HepG2 (cell line): ENCODE data around the gene LCAT. TPM values are rescaled to one million over a fixed set of nuclear protein-coding genes. Genes with fewer than 3 reads are reported as not detected.
"Not testable (repeated sequence)": the region's sequence is repeated elsewhere in the genome, so short reads cannot be mapped to it uniquely, and the experiment has no call there.

ENCODE experiments used
- ATAC-seq: fragments of 200-7000 bp; cut with Tn5 transposase; 3 replicates; pipeline ENCODE4 v1.9.1; 2020; ENCODE audit warnings: mild to moderate bottlenecking, moderate library complexity
- BruUV-seq: library from RNA; stranded (reverse); fragments of 400-500 nt; replicated peaks from 2 replicates; lab custom pipeline; 2021; lab: Mats Ljungman, UMichigan
- CTCF ChIA-PET: fragments of 300-600 bp; formaldehyde crosslinking; extraction: SDS; loops from one replicate; lab custom pipeline; 2021; ENCODE audit warnings: low total read pairs, inconsistent platforms, low intra/inter-chr PET ratio; lab: Yijun Ruan, JAX
- POLR2A ChIA-PET: fragments of 350-600 bp; sonication (Branson Sonifier 250); formaldehyde crosslinking; loops from one replicate; lab custom pipeline; 2020; ENCODE audit warnings: antibody characterized with exemption, inconsistent platforms; lab: Yijun Ruan, JAX
- DNase-seq: peaks from one replicate; pipeline ENCODE4 v3.0.0-alpha.2; 2015; ENCODE audit warnings: low spot score
- FAIRE-seq: peaks from 3 replicates; lab custom pipeline; 2011; peaks lifted over from hg19 to GRCh38; lab: Jason Lieb, UNC
- H2AFZ ChIP-seq: one replicate; pipeline ENCODE4 v1.6.1; 2011; ENCODE audit warnings: low read length, inconsistent platforms
- H3K27ac ChIP-seq: fragments of 300-600 bp; 3 replicates; pipeline ENCODE4 v1.8.0; 2011; ENCODE audit warnings: mixed run types, mild to moderate bottlenecking, mixed read lengths, low read length, inconsistent platforms; ENCODE audit not compliant: insufficient read depth; ENCODE audit errors: extremely low read length
- H3K27me3 ChIP-seq, 2 experiments: fragments of 200-600 bp in 1 of 2; 2 replicates in 1 of 2; 3 replicates in 1 of 2; pipeline versions ENCODE4 v1.6.0 to v1.8.0; 2011; ENCODE audit warnings: low read length in 2 of 2, mild to moderate bottlenecking in 2 of 2, moderate library complexity in 2 of 2, inconsistent platforms in 1 of 2; ENCODE audit not compliant: insufficient read depth in 2 of 2, control insufficient read depth in 1 of 2
- H3K36me3 ChIP-seq, 2 experiments: fragments of 200-600 bp in 1 of 2; replicated peaks in 1 of 2; 2 replicates in 1 of 2; 3 replicates in 1 of 2; pipeline versions ENCODE4 v1.5.1 to v1.8.0; 2011; ENCODE audit warnings: low read length in 2 of 2, inconsistent platforms in 1 of 2; ENCODE audit not compliant: insufficient read depth in 2 of 2, control insufficient read depth in 1 of 2
- H3K4me1 ChIP-seq: 2 replicates; pipeline ENCODE4 v1.5.1; 2012; ENCODE audit warnings: low read length, inconsistent platforms; ENCODE audit not compliant: insufficient read depth
- H3K4me2 ChIP-seq: 2 replicates; pipeline ENCODE4 v1.6.0; 2011; ENCODE audit warnings: low read depth, low read length, inconsistent platforms
- H3K4me3 ChIP-seq, 3 experiments: fragments of 200-600 bp in 1 of 3; sonication (generic), shearing (Covaris generic) in 1 of 3; replicated peaks in 1 of 3; 2 replicates each; pipeline ENCODE4 v1.5.1; 2011 to 2016; ENCODE audit warnings: low read length in 3 of 3, inconsistent platforms in 2 of 3, low read depth in 2 of 3, mild to moderate bottlenecking in 2 of 3, control low read depth in 1 of 3, mixed read lengths in 1 of 3; ENCODE audit not compliant: insufficient read depth in 1 of 3
- H3K79me2 ChIP-seq: one replicate; pipeline ENCODE4 v1.6.1; 2011; ENCODE audit warnings: low read length, inconsistent platforms; ENCODE audit not compliant: insufficient read depth
- H3K9ac ChIP-seq: 2 replicates; pipeline ENCODE4 v1.6.0; 2011; ENCODE audit warnings: mild to moderate bottlenecking, low read depth, low read length, inconsistent platforms; ENCODE audit not compliant: insufficient read depth
- H3K9me3 ChIP-seq: 2 replicates; pipeline ENCODE4 v1.5.1; 2012; ENCODE audit warnings: mild to moderate bottlenecking, low read length
- H4K20me1 ChIP-seq: 2 replicates; pipeline ENCODE4 v1.6.0; 2011; ENCODE audit warnings: inconsistent platforms, mild to moderate bottlenecking, low read length, moderate library complexity; ENCODE audit not compliant: insufficient read depth
- EED ChIP-seq: sonication (generic); formaldehyde crosslinking; IDR thresholded peaks from 2 replicates; pipeline ENCODE4 v1.5.0; 2020; ENCODE audit warnings: mild to moderate bottlenecking, missing genetic modification reagents
- ZNF441 ChIP-seq: sonication (generic); formaldehyde crosslinking; IDR thresholded peaks from 2 replicates; pipeline ENCODE4 v1.7.0; 2021; ENCODE audit warnings: missing genetic modification reagents, borderline replicate concordance
- ZNF687 ChIP-seq: sonication (generic); formaldehyde crosslinking; IDR thresholded peaks from 2 replicates; pipeline ENCODE4 v1.5.1; 2020; ENCODE audit warnings: mild to moderate bottlenecking, missing genetic modification reagents, moderate library complexity
- WGBS: methylation state at CpG from one replicate; pipeline ENCODE4 v1.1.6; 2017; ENCODE audit warnings: low lambda C conversion rate; 5-methylcytosine and 5-hydroxymethylcytosine counted together
- in situ Hi-C: cut with HindIII; loops from 2 replicates; pipeline ENCODE4 v1.10.0; 2017; ENCODE audit warnings: low pct_unique_long_range_greater_than_20kb; ENCODE audit not compliant: extremely low pct_ligation_motif_present
- intact Hi-C: fragments of 100-400 bp; cut with micrococcal nuclease; formaldehyde crosslinking; loops from one replicate; pipeline ENCODE4 v1.10.0; 2022; ENCODE audit not compliant: unreplicated experiment
- polyA plus RNA-seq, 8 experiments: library from polyadenylated mRNA; depleted of rRNA in 3 of 8; stranded (reverse) in 7 of 8; unstranded in 1 of 8; fragments of >200 nt; fragmentation: Illumina TruSeq in 4 of 8; extraction: Trizol in 4 of 8; gene quantifications; 2 replicates each; pipeline versions ENCODE4 v1.2.1 to v1.2.3, GENCODE V29; 2011 to 2016; ENCODE audit warnings: low read depth in 4 of 8, missing spikeins in 1 of 8, mixed read lengths in 1 of 8; ENCODE audit not compliant: insufficient read depth in 1 of 8
- total RNA-seq, 5 experiments: library from RNA; depleted of rRNA; stranded (reverse); fragments of >200 nt; fragmentation: Illumina TruSeq; extraction: Trizol; gene quantifications; 2 replicates each; pipeline ENCODE4 v1.2.3, GENCODE V29; 2016; ENCODE audit warnings: low read depth in 1 of 5
- TF ChIP-seq, protein P1 (sequence below): IDR thresholded peaks from 2 replicates; pipeline ENCODE4 v1.6.1; 2012; ENCODE audit warnings: inconsistent platforms
- TF ChIP-seq, protein P2 (sequence below): sonication (generic); formaldehyde crosslinking; IDR thresholded peaks from 2 replicates; pipeline ENCODE4 v1.4.0; 2020; ENCODE audit warnings: missing genetic modification reagents
- TF ChIP-seq, protein P3 (sequence below): sonication (generic); formaldehyde crosslinking; IDR thresholded peaks from 2 replicates; pipeline ENCODE4 v1.4.0; 2020; ENCODE audit warnings: missing genetic modification reagents, mild to moderate bottlenecking, borderline replicate concordance

Gene LCAT
- total and polyA plus RNA-seq, 2 of the 13 experiments (the other 11 are each of a cell fraction or from before 2014, with no cell fraction given): 36.1 to 38.9 TPM

DNA sequence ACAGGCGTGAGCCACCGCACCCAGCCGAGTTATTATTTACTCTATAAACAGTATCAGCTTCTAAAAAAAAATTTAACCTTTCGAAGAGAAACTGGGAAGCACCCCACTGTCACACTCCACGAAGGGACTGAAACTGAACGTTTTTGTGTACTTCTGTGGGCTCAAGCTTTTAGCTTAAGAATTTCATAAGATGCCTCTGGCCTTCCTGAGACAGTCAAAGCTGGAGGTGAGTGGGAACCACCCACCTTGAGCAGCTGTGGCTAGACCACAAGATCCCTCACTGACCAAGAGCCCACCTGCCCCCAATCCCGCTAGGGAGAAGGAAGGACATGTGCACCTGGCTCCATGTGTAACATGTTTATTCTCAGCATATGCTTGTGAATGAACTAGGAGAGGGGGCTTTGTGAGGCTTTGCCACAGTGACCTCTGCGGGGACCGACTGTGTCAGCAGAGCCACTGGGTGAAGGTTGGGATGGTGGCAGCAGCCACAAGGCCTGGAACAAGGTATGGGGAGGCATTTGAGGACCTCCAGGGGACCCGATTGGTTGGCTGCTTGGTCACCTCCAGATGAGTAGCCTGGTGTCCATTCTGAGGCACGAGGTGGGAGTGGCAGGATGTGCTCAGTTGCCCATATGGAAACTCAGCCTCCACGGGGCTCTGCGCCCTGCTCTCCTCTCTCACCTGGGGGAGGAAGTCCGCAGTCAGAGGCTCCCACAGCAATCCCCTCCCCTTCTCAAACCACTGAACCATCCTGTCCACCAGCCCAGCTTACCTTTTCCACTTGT lies 31.6 kb upstream of the LCAT start (continued):
- peak; percentile 47 for TF ChIP-seq ZNF687 (CRISPR knock-in tag)
- TF ChIP-seq, protein P1, sequence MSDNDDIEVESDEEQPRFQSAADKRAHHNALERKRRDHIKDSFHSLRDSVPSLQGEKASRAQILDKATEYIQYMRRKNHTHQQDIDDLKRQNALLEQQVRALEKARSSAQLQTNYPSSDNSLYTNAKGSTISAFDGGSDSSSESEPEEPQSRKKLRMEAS: 0 out of 2 replicates have a peak, but pooled peaks have one; percentile 16
- TF ChIP-seq, protein P2, sequence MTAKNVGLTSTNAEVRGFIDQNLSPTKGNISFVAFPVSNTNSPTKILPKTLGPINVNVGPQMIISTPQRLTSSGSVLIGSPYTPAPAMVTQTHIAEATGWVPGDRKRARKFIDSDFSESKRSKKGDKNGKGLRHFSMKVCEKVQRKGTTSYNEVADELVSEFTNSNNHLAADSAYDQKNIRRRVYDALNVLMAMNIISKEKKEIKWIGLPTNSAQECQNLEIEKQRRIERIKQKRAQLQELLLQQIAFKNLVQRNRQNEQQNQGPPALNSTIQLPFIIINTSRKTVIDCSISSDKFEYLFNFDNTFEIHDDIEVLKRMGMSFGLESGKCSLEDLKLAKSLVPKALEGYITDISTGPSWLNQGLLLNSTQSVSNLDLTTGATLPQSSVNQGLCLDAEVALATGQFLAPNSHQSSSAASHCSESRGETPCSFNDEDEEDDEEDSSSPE: no peak

GRCh38 chr16:67972285-67972684 lies 28.4 kb upstream of the LCAT start:
- H3K4me3 ChIP-seq, CTCF ChIA-PET, BruUV-seq: not testable (repeated sequence)

More at GRCh38 chr16:67972285-67972684, 28.4 kb upstream of the LCAT start:
- H3K36me3 ChIP-seq, H2AFZ ChIP-seq, H3K9ac ChIP-seq, in situ Hi-C loops, ATAC-seq, FAIRE-seq, intact Hi-C loops, DNase-seq, H3K27ac ChIP-seq, POLR2A ChIA-PET, H4K20me1 ChIP-seq, H3K4me2 ChIP-seq, H3K9me3 ChIP-seq: not testable (repeated sequence)
- peaks cover 5 to 27% of the 10 kb centered on the region in 2 experiments; a peak in 4 of 5 replicates for H3K27me3 ChIP-seq
- peaks cover 56% of the 10 kb centered on the region for H3K4me1 ChIP-seq
- H3K79me2 ChIP-seq: peaks cover 15% of the 10 kb centered on the region
- WGBS: 43% methylated on average over 7 of the region's 7 CpGs
- TF ChIP-seq ZNF441 (CRISPR knock-in tag) (peak; percentile 97), EED (peak; percentile 43; the same call in 1 of the 2 replicates)
- TF ChIP-seq, protein P3, sequence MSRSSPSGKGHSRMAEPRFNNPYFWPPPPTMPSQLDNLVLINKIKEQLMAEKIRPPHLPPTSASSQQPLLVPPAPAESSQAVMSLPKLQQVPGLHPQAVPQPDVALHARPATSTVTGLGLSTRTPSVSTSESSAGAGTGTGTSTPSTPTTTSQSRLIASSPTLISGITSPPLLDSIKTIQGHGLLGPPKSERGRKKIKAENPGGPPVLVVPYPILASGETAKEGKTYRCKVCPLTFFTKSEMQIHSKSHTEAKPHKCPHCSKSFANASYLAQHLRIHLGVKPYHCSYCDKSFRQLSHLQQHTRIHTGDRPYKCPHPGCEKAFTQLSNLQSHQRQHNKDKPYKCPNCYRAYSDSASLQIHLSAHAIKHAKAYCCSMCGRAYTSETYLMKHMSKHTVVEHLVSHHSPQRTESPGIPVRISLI (CRISPR knock-in tag): peak; percentile 45; the same call in 1 of the 2 replicates
